Thyroid gland (tissue), 4 donors: ENCODE data around the gene CYP3A5.

Experiments used
- CTCF ChIP-seq, 6 experiments: fragments of 200-600 bp in 3 of 6; fragments of 450-650 bp in 3 of 6; sonication (generic) in 3 of 6; IDR thresholded peaks; one replicate each; pipeline ENCODE4 v1.5.1; 2016 to 2019; ENCODE audit warnings: antibody characterized with exemption in 6 of 6, mild to moderate bottlenecking in 2 of 6, inconsistent platforms in 1 of 6, moderate library complexity in 1 of 6
- POLR2A ChIP-seq, 2 donors: fragments of 450-650 bp; IDR thresholded peaks; one replicate each; pipeline ENCODE4 v1.6.1; 2017; ENCODE audit warnings: antibody characterized with exemption in 2 of 2, mild to moderate bottlenecking in 2 of 2, moderate library complexity in 1 of 2

GRCh38 chr7:99674995-99675742 lies 4.6 kb downstream of the CYP3A5 start:
- TF ChIP-seq CTCF (IDR thresholded peaks at IDR 0.05) (no peak), POLR2A (IDR thresholded peaks at IDR 0.05) (no peak)
